K562 (cell line): ENCODE results near the gene CENPP. TPM values are rescaled to one million over a fixed set of nuclear protein-coding genes. Genes with fewer than 3 reads are reported as not detected.

Experiments
- ATAC-seq: fragments of 200-7000 bp; cut with Tn5 transposase; 3 replicates; pipeline ENCODE4 v1.9.1; 2020; ENCODE audit warnings: moderate library complexity
- BruUV-seq: library from RNA; stranded (reverse); fragments of 400-500 nt; replicated peaks from 2 replicates; lab custom pipeline; 2021; lab: Mats Ljungman, UMichigan
- CTCF ChIA-PET: fragments of 300-600 bp; formaldehyde crosslinking; extraction: SDS; loops from one replicate; lab custom pipeline; 2021; ENCODE audit warnings: low intra/inter-chr PET ratio; lab: Yijun Ruan, JAX
- POLR2A ChIA-PET: fragments of 300-600, 350-650 bp; sonication (Branson Sonifier 250); formaldehyde crosslinking; extraction: SDS; loops from one replicate; lab custom pipeline; 2021; ENCODE audit warnings: antibody characterized with exemption, inconsistent platforms; lab: Yijun Ruan, JAX
- DNase-seq, 4 experiments: peaks; one replicate each; pipeline versions ENCODE4 v3.0.0 to v3.0.0-alpha.2; 2011 to 2018; ENCODE audit warnings: low spot score in 3 of 4, mixed read lengths in 3 of 4; ENCODE audit errors: extremely low read depth in 1 of 4
- FAIRE-seq: peaks from 2 replicates; lab custom pipeline; 2011; peaks lifted over from hg19 to GRCh38; lab: Jason Lieb, UNC
- H2AFZ ChIP-seq: 2 replicates; pipeline ENCODE4 v1.6.0; 2011; ENCODE audit warnings: low read depth, low read length, control low read depth, inconsistent platforms
- H3K27ac ChIP-seq: fragments of 200-600 bp; 3 replicates; pipeline ENCODE4 v1.8.0; 2011; ENCODE audit warnings: low read depth, mild to moderate bottlenecking, control low read depth, inconsistent platforms, low read length, moderate library complexity, mixed read lengths; ENCODE audit errors: extremely low read depth
- H3K27me3 ChIP-seq, 2 experiments: fragments of 300-600 bp in 1 of 2; 2 replicates in 1 of 2; 3 replicates in 1 of 2; pipeline versions ENCODE4 v1.6.0 to v1.8.0; 2011; ENCODE audit warnings: inconsistent platforms in 2 of 2, low read length in 2 of 2, mild to moderate bottlenecking in 1 of 2, mixed read lengths in 1 of 2, moderate library complexity in 1 of 2; ENCODE audit not compliant: control insufficient read depth in 2 of 2, insufficient read depth in 2 of 2
- H3K36me3 ChIP-seq: fragments of 300-600 bp; 3 replicates; pipeline ENCODE4 v1.8.0; 2011; ENCODE audit warnings: mild to moderate bottlenecking, low read length, inconsistent platforms; ENCODE audit not compliant: control insufficient read depth, insufficient read depth
- H3K4me1 ChIP-seq, 2 experiments: fragments of 200-600 bp in 1 of 2; replicated peaks in 1 of 2; 2 replicates in 1 of 2; 3 replicates in 1 of 2; pipeline versions ENCODE4 v1.5.1 to v1.8.0; 2011; ENCODE audit warnings: inconsistent platforms in 2 of 2, low read length in 2 of 2, mild to moderate bottlenecking in 1 of 2, mixed read lengths in 1 of 2, moderate library complexity in 1 of 2; ENCODE audit not compliant: control insufficient read depth in 2 of 2, insufficient read depth in 2 of 2
- H3K4me2 ChIP-seq: 2 replicates; pipeline ENCODE4 v1.6.1; 2011; ENCODE audit warnings: low read length, control low read depth, inconsistent platforms, mixed read lengths; ENCODE audit not compliant: insufficient read depth
- H3K4me3 ChIP-seq: fragments of 200-600 bp; sonication (generic), shearing (Covaris generic); 2 replicates; pipeline ENCODE4 v1.5.1; 2016; ENCODE audit warnings: control low read depth, inconsistent platforms
- H3K79me2 ChIP-seq: fragments of 200-600 bp; 3 replicates; pipeline ENCODE4 v1.8.0; 2011; ENCODE audit warnings: low read length, inconsistent platforms; ENCODE audit not compliant: control insufficient read depth, insufficient read depth
- H3K9ac ChIP-seq, 2 experiments: 2 replicates each; pipeline versions ENCODE4 v1.6.0 to v1.6.1; 2011; ENCODE audit warnings: low read depth in 2 of 2, low read length in 2 of 2, control low read depth in 1 of 2, inconsistent platforms in 1 of 2, mild to moderate bottlenecking in 1 of 2, mixed read lengths in 1 of 2; ENCODE audit not compliant: insufficient read depth in 1 of 2
- H3K9me1 ChIP-seq: one replicate; pipeline ENCODE4 v1.6.0; 2011; ENCODE audit warnings: inconsistent platforms, mild to moderate bottlenecking, low read length, moderate library complexity; ENCODE audit not compliant: control insufficient read depth, insufficient read depth
- H3K9me3 ChIP-seq: replicated peaks from 2 replicates; pipeline ENCODE4 v1.5.1; 2011; ENCODE audit warnings: low read depth, low read length, inconsistent platforms; ENCODE audit not compliant: control insufficient read depth, insufficient read depth
- H4K20me1 ChIP-seq: replicated peaks from 2 replicates; pipeline ENCODE4 v1.6.1; 2011; ENCODE audit warnings: low read length, inconsistent platforms, mixed read lengths; ENCODE audit not compliant: control insufficient read depth, insufficient read depth
- CREM ChIP-seq: IDR thresholded peaks from 2 replicates; pipeline ENCODE4 v1.6.1; 2014; ENCODE audit warnings: antibody characterized with exemption, low read depth
- HDAC3 ChIP-seq: fragments of 450-650 bp; IDR thresholded peaks from 2 replicates; pipeline ENCODE4 v1.6.1; 2018; ENCODE audit warnings: borderline replicate concordance, mild to moderate bottlenecking, moderate library complexity; ENCODE audit not compliant: partially characterized antibody
- ILF3 ChIP-seq: fragments of 450-650 bp; IDR thresholded peaks from 2 replicates; pipeline ENCODE4 v1.6.1; 2018; ENCODE audit warnings: antibody characterized with exemption, mild to moderate bottlenecking, moderate library complexity, borderline replicate concordance
- KDM4B ChIP-seq, 2 experiments: fragments of 450-650 bp in 1 of 2; sonication (generic) in 1 of 2; IDR thresholded peaks; 2 replicates each; pipeline ENCODE4 v1.6.1; 2016 to 2017; ENCODE audit warnings: borderline replicate concordance in 2 of 2, antibody characterized with exemption in 1 of 2, low read depth in 1 of 2, mild to moderate bottlenecking in 1 of 2
- TAF15 ChIP-seq: fragments of 200-400 bp; formaldehyde crosslinking; IDR thresholded peaks from 2 replicates; pipeline ENCODE4 v1.6.1; 2017; ENCODE audit warnings: mild to moderate bottlenecking, low read depth, low read length, moderate library complexity
- TAL1 ChIP-seq: fragments of 450-650 bp; IDR thresholded peaks from 2 replicates; pipeline ENCODE4 v1.6.1; 2016; ENCODE audit warnings: mild to moderate bottlenecking
- THAP7 ChIP-seq: fragments of 250-450 bp; sonication (Bioruptor Pico); IDR thresholded peaks from 2 replicates; pipeline ENCODE4 v1.5.0; 2021
- WGBS: fragments of 100-300 bp; shearing (Covaris generic); methylation state at CpG from one replicate; pipeline ENCODE4 v1.1.6; 2016; ENCODE audit warnings: low coverage, mixed read lengths; ENCODE audit not compliant: insufficient coverage; ENCODE audit errors: missing lambda C conversion rate; 5-methylcytosine and 5-hydroxymethylcytosine counted together
- in situ Hi-C: fragments of 300-500 bp; cut with MboI; formaldehyde crosslinking; loops from 4 replicates; pipeline ENCODE4 v1.15.0; 2018; ENCODE audit warnings: inconsistent platforms, mixed read lengths
- intact Hi-C: fragments of 100-400 bp; cut with micrococcal nuclease; formaldehyde crosslinking; loops from 2 replicates; pipeline ENCODE4 v1.14.2; 2022
- polyA plus RNA-seq, 8 experiments: library from polyadenylated mRNA; depleted of rRNA in 4 of 8; stranded (reverse) in 5 of 8; unstranded in 3 of 8; fragments of >200 nt; fragmentation: Nextera tagmentation in 2 of 8; fragmentation: Illumina TruSeq in 1 of 8; extraction: Ambion mirVana in 2 of 8; extraction: Trizol in 1 of 8; gene quantifications; 2 replicates each; pipeline versions ENCODE4 v1.2.1 to v1.2.3, GENCODE V29; 2011 to 2014; ENCODE audit warnings: inconsistent platforms in 1 of 8, missing spikeins in 1 of 8
- total RNA-seq, 7 experiments: library from RNA; depleted of rRNA in 6 of 7; stranded (reverse); fragments of >200 nt in 6 of 7; fragmentation: Illumina TruSeq in 2 of 7; extraction: Trizol in 2 of 7; gene quantifications; 2 replicates each; pipeline versions ENCODE4 v1.2.1 to v1.2.3, GENCODE V29; 2011 to 2021; ENCODE audit warnings: low replicate concordance in 1 of 7

Gene CENPP
- total and polyA plus RNA-seq, 9 of the 15 experiments (the other 6 are each of a cell fraction or from before 2014, with no cell fraction given), result 8.0 to 28.5 (median 17.9) TPM

GRCh38 chr9:92614763-92615461, 289.2 kb downstream of the CENPP start:
- no TSS peak for BruUV-seq
- H3K9ac ChIP-seq, result 0 out of 4 replicates have a peak overlapping the region, but pooled peaks of 1 of the 2 experiments have one; percentile 31
- H3K4me3 ChIP-seq, result no peak overlapping the region
- H3K36me3 ChIP-seq, result peaks cover 85% of the 10 kb centered on the region
- no peak overlapping the region for H2AFZ ChIP-seq
- TF ChIP-seq KDM4B (IDR thresholded peaks at IDR 0.05; ENCODE audit: borderline replicate concordance in 2 of 2, low read depth in 1 of 2) (no peak), CREM (no peak)
- no peak overlapping the region for H3K4me2 ChIP-seq
- 87% methylated on average over 13 of the region's 17 CpGs for WGBS
- in situ Hi-C loops, result no loop called here
- no peak for ATAC-seq
- no peaks in the 10 kb centered on the region for H3K9me1 ChIP-seq
- H4K20me1 ChIP-seq, result no peaks in the 10 kb centered on the region
- no peaks in the 10 kb centered on the region for H3K79me2 ChIP-seq
- H3K27ac ChIP-seq, result no peak overlapping the region
- H3K4me1 ChIP-seq, result peaks cover 0 to 12% of the 10 kb centered on the region in 2 experiments; a peak in 1 of 5 replicates
- CTCF ChIA-PET, result no interaction called here
- H3K27me3 ChIP-seq, result no peaks in the 10 kb centered on the region
- H3K9me3 ChIP-seq, result no peaks in the 10 kb centered on the region
- DNase-seq, result no peak
- POLR2A ChIA-PET, result no interaction called here
- intact Hi-C loops, result no loop called here
- peak; percentile 46 for FAIRE-seq

- DNase-seq, result no peak
- intact Hi-C loops, result no loop called here
- POLR2A ChIA-PET, result no interaction called here
- no peaks in the 10 kb centered on the region for H3K27me3 ChIP-seq
- no peak for ATAC-seq
- in situ Hi-C loops, result no loop called here
- BruUV-seq, result no TSS peak
- WGBS, result 94% methylated on average over 13 of the region's 13 CpGs
- H4K20me1 ChIP-seq, result 0 out of 2 replicates have a peak, but pooled peaks cover 4% of the 10 kb centered on the region
- no peak overlapping the region for H3K4me2 ChIP-seq
- H3K79me2 ChIP-seq, result no peaks in the 10 kb centered on the region
- FAIRE-seq, result no peak
- H3K4me3 ChIP-seq, result no peak overlapping the region
- H3K9me1 ChIP-seq, result no peaks in the 10 kb centered on the region
- peaks cover 0 to 7% of the 10 kb centered on the region in 2 experiments; a peak in 1 of 5 replicates for H3K4me1 ChIP-seq
- CTCF ChIA-PET, result no interaction called here
- H3K27ac ChIP-seq, result no peak overlapping the region
- H3K9me3 ChIP-seq, result no peaks in the 10 kb centered on the region
- no peak overlapping the region for H2AFZ ChIP-seq
- H3K9ac ChIP-seq, result no peak overlapping the region
- H3K36me3 ChIP-seq, result peaks cover 94% of the 10 kb centered on the region
- TF ChIP-seq TAL1 (no peak), HDAC3 (no peak), ILF3 (no peak), TAF15 (no peak), THAP7 (CRISPR knock-in tag) (no peak)
Observed at GRCh38 chr9:92615790-92616189, 290.0 kb downstream of the CENPP start.
